ENCODE measurements around the gene RIN3.

Gene RIN3

DNA sequence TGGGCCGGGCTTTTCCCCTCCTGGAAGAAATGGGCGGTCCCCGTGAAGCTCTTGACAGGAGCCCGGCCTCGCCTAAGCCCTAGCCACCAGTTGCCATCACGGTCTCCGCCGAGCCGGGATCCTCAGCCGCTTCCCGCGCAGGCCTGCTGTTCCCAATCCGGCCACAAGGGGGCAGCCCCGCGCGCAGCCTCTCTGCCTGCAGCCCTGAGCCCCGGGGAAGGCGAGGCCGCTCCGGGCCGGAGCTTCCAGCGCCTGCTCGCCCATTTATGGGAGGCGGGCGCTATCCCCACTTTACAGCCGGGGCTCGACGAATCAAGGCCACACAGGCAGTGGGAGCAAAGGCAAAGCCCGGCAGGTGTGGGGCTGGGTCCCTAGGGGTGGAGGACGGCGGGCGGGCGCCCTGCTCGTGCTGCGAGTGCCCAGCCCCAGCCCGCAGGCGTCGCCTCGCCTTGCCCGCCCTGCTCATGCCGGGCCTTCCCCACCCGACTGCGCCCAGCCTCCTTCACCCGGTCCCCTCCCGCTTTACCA lies 173.4 kb downstream of the RIN3 start:
- DNase-seq = peak in 45 of 51 donors; percentile 21 to 90 (median 67)

DNA sequence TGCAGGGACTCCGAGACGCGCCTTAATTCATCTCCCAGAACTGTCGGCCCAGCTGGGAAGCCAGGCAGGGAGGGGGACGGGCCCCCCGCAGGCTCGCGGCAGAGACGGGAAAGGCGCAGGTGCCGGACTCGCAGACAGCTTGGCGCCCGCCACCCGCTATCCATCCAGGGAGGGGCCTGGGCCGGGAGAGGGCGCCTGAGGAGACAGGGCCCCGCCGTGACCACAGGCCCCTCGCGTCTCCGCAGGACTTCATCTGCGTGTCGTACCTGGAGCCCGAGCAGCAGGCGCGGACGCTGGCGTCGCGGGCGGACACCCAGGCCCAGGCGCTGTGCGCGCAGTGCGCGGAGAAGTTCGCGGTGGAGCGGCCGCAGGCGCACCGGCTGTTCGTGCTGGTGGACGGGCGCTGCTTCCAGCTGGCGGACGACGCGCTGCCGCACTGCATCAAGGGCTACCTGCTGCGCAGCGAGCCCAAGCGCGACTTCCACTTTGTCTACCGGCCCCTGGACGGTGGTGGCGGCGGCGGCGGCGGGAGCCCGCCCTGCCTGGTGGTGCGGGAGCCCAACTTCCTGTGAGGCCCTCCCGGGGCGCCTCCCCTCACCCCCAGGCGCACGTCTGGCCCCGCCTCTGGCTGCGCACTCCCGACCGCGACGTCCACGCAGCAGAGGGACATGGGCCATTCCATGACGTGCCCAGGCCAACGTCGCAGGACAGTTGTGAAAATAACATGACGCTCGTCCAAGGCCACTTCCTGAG lies 174.3 kb downstream of the RIN3 start:
- peak in 2 of 51 donors; percentile 14 to 23 for DNase-seq

DNA sequence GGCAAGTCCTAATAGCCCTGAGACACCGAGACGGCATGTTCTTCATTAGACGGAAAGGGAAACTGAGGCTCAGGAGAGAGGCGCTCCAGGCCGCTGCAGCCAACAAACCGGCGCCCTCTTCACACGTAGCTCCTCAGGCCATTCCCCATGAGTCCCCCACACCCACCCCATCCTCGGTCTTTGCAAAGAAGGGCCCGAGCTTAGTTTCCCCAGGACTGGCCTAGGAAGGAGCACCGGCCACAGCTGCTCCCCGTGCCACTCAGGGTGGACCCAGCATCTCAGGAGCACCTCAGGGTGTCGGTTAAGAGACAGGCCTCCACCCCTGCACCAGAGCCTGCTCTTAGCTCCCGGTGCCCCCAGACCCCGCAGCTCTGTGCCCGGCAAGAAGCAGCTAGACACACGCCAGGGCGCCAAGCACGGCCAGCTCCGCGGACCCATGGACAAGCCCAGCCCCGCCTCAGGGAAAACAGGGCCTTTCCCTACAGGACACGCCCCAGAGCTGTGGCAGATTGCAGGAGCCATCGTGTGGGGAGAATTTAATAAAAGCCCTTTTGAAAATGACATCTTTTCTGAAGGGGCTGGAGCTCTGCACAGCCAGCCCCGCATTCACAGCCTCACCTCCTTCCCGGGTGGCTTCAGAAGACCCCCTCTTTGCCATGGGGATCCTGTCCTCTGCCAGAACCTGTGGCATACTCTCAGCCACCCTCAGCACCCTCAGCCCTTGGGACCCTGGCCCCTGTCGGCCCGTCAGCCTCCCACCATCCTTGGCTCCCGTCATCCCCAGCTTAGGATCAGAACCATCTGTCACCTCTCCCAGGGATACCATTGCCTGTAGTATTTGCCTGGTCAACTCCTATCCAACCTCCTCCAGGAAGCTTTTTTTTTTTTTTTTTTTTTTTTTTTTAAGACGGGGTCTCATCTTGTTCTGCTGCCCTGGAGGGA lies 175.1 kb downstream of the RIN3 start:
- DNase-seq = no peak

DNA sequence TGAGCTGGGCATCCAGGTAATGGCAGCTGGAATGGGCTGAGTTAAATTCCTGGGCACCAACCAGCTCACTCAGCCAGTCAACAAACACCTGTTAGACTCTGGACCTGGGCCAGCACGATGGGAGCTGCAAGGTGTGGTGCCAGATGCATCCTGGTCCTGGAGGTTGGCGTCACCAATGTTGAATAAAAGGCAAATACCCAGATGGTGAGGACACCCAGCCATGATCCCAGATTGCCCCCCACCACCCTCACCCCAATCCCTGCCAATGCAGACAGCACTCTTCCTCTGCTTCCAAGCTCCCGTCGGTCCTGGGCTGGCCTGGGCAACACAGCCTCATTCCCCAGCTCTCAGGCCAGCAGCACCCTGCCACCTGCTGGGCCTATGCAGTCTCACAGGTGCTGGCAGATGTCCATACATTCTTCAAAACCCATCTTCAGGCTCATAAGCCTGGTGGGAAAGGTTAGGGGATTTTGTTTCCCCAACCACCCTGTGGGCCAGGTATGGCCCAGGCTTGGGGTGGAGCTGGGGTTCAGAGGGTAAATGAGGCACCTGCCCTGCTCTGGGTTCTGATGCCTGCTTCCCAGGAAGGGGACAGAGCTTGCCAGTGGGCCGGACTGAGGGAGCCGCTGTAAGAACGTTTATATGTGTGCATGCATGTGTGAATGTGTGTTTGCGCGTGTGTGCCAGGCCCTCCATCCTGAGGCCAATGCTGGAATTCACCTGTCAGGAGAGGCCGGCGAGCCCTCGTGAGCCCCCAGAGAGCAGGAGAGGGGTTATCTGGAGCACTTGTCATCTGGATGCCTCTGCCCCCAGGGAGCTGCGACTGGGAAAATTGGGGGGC lies 176.8 kb downstream of the RIN3 start:
- peak in 1 of 51 donors; percentile 11 for DNase-seq

DNA sequence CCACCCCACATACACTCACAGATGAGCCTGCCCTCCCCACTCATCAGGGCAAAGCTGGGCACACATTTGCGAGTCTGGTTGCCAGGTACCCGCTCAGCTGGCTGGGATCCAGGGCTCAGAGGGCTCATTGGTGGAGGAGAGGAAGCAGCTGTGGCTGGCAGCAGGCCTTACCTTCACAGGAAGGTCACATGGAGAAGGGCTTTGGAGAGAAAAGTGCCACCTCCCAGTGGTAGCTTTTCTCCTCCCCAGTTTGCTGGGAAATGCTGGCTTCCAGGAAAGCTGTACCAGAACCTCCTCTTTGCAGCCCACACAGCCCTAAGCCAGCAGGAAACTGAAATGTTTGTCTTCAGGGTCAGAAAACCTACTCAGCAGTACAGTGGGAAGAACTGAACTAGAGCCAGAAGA lies 179.2 kb downstream of the RIN3 start:
- DNase-seq = peak in 24 of 51 donors; percentile 19 to 59 (median 37)

DNA sequence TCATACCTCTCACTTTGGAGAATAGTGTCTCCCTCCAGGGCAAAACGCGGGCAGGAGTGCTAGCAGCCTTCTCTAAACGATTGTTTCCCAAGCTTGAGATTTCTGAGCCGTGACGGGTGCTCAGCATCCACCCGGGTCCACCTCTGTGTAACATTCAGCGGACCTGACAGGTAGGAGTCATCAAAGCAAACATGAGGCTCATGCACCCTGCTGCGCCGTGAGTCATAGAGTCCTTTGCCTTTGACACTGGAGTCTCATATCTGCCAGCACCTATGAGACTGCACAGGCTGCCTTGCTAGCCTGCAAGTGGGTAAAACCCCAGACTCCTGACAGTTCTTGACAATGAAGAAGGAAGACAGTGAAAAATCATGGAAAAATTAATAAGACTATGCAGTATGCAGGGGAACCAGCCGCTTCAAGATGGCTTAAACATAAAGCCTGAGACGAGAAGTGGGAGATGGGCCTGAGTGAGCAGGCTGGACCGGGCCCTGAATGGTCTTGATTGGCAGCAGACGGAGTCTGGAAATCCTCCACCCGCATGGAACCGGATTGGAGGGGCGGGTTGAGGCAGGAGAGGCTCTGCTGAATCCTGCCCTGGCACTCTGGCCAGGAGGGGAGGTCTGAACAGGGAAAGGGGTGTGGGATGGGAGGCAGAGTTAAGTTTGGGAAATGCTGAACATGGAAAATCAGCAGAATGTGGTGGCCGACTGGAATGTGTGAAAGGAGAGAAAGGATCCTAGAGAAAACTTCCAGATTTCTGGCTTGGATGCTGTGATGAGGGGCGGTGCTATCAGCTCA lies 180.6 kb downstream of the RIN3 start:
- no peak for DNase-seq

DNA sequence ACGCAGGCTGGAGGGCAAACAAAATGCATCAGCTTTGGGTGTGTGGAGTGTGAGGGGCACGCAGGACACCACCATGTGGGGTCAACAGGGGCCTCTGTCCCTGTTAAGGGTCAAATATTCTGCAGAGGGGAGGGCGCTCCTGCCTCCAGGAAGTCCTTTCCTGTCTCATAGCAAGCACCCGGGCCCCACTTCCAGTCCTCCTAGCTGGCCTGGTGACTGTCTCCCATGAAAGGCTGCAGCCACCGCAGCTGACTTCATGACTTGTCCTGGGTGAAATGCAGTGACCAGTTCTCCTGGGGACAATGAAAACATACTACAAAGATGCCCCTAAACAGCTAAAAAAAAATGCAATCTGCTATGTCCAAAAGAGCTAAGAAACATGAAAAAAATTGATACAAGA lies 181.2 kb downstream of the RIN3 start:
- DNase-seq = no peak

DNA sequence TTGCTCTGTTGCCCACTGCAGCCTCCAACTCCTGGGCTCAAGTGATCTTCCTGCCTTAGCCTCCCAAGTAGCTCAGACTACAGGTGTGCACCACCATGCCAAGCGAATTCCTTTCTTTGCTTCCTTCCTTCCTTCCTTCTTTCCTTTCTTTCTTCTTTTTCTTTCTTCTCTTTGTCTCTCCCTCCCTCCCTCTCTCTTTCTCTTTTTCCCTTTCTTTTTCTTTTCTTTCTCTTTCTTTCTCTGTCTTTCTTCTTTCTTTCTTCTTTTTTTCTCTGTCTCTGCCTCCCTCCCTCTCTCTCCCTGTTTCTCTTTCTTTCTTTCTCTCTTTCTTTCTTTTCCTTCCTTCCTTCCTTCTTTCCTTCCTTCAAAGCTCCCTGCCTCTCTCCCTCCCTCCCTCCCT lies 182.0 kb downstream of the RIN3 start:
- no peak for DNase-seq

DNA sequence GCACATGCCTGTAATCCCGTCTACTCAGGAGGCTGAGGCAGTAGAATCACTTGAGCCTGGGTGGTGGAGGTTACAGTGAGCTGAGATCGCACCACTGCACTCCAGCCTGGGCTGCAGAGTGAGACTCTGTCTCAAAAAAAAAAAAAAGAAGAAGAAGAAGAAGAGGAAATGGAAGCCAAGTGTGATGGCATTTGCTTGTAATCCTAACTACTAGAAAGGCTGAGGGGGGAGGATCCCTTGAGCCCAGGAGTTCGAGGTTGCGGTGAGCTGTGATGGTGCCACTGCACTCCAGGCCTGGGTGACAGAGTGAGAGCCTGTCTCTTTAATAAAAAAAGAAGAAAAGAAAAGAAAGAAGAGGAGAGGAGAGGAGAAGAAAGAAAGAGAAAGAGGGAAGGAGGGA lies 182.8 kb downstream of the RIN3 start:
- no peak for DNase-seq

DNA sequence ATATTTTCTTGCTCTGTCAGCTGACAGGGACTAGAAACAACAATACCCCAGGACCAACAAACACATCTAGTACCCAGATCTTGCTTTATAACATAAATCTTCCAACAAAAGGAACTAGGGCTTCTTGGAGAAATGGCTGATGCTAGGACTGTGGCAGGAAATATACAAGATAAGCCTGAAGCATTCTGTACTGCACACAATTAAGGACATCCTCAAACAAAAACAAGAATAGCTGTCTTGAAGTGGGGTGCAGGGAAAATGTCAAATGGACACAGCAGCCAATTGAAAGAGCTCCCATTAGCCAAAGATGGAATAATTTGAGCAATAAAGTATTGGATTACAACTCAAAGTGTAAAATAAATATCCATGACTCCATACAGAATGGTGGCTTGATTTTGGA lies 184.8 kb downstream of the RIN3 start:
- DNase-seq = no peak

DNA sequence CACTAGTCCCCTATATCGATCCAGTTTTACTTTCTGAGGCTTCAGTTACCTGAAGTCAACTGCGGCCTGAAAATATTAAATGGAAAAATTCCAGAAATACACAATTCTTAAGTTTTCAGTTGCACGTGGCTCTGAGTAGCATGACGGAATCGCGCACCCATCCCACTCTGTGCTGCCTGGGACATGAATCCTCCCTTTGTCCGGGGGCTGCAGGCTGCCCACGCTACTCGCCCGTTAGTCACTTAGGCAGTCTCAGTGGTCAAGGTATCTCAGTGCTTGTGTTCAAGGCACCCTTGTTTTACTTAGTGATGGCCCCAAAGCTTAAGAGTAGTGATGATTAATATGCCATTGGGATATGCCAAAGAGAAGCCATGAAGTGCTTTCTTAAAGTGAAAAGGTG lies 188.2 kb downstream of the RIN3 start:
- no peak for DNase-seq

DNA sequence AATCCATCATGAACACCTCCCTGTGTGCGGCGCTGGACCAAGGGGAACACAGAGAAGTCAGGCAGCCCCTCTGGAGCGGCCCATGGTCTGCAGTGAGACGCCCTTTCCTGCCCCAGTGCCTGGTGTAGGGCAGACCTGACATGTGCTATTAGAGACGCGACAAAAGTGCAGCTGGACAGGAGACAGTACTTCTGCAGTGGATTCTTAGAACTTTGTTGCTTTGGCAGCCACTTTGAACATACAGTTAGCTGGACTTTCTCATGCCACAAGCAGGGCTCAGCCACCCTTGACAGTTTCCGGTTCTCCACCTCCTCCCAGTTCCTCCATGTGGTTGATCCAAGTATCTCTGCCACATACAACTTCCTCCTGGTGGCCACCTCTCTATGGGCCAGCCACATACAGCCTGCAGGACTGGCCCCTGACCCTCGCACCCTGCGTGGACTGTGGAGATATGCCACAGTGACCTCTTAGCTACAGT lies 188.9 kb downstream of the RIN3 start:
- DNase-seq = peak in 1 of 51 donors; percentile 19

DNA sequence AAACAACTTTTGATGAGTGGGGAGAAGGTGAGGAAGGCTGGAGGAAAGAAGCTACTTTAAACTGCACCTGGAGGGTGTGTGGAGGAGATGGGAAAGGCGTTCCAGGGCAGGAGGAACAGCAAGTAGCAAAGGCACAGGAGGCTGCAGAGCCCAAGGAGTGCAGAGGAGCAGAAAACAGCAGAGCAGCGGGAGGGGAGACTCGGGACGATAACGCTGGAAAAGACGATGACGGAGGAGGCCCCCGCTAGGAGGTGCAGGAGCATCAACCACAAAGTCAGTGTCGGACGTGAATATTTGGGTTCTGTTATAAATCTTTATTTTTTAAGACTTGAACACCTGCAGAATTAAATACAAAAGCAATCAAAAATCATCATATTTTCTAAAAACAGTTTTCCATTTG lies 189.9 kb downstream of the RIN3 start:
- no peak for DNase-seq

DNA sequence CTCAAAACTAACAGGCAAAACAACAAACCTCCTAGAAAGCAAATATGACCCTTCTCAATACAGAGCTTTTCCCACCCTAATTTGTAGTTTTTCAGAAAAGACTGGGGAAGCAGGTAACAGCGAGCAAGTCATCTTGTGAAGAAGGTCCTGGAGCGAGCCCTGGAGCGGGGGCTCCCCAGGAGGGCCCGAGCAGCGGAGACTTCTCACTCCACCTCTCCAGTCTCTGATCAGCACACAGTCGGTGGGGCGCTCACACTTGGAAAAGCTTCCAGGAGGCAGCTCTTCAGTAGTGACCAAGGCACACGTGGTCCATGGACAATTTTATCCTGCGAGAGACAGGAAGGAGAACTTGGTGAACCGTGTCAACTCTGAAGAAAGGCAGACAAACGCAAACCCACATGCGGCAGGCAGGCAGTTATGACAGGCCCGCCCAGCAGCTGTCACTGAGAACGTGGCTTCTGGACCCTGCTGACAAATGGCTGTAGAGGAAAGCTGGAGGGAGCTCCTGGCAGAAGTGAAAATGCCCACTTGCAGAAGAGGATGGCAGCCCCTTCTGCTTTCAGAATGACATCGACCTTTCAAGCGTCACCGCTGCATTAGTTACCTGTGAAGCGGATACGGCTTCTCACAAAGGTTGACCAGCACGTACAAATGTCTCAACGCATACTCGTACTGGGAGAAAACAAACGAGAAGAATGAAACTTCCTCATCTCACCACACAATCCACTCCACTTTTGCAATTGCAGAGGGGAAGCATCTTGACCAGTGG lies 190.6 kb downstream of the RIN3 start:
- DNase-seq = peak in 18 of 51 donors; percentile 9 to 53 (median 36)

DNA sequence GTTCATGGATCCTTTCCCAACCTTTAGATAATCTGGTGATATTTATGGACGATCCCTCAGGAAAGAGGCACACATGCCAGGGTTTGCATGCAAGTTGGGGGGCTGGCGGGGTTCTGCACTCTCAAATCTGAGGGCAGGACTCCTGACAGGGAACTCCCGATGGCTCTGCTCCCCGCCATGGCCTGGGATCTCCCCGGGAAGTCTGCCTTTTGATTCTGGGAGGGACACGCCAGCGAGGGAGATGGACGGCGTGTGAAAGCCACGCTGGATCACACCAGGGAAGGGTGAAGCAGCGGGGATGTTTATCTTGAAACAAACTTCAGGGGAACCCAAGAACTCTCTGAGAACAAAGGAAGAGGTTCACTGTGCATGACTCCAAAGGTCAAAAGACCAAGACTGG lies 191.2 kb downstream of the RIN3 start:
- DNase-seq = no peak

DNA sequence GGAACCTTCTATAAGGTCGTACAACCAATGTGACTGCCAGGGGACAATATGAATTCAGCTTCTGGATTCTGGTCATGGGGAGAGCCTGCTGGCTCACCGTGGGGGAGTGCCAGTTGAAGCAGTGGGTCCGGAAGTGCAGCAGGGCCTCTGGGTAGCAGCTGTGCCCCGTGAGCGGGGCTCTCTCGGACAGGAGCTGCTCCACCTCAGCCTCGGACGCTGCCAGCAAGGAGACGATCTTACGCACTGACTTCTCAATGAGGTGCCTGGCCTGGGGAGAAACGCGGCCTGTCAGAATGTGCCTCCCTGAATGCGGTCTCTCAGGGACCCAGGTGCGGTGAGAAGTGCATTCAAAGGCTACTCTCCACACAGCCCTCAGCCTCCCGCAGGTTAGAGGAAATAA lies 192.8 kb downstream of the RIN3 start:
- no peak for DNase-seq

DNA sequence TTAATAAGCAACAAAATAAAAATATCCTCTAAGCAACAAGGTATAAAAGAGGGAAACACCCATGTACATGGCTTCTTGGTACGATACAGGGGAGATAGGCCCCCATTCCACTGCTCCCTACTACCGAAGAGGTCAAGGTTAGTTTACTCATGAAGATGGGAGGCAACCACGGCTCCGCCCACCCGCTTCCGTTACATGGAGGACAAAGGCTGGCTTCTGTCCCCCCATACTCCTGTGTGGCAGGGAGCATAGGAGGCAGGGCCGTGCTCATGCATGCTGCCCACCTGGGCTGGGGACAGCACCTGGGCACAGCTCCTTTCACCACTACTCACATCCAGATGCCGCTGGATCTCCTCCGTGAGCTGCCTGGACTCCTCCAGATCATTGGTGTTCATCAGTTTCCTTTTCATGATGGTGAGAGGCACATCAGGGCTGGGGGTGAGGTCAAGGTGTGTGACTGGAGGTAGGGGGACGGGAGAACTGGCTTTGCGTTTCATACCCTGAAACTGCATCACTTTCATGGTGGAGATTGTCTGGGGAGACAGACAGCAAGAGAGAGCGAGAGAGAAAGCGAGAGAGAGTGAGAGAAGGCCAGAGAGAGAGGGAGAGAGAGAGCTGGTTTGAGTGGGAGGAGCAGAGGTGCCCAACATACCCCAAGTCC lies 195.9 kb downstream of the RIN3 start:
- DNase-seq = no peak

DNA sequence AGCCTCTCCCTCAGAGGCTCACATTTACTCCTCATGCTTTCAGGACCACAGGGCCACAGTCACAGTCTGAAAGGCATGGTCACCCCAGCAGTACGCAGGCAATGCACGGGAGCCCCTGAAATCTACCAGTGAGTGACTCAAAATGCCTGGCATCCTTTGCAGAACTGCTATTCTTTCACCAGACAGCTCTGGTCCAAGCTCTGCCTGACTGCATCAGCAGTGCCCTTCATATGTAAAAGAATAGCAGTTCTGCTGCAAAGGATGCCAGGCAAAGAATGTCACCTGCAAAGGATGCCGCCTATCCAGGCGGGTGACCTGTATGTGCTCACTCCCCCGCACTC lies 196.4 kb downstream of the RIN3 start:
- no peak for DNase-seq

DNA sequence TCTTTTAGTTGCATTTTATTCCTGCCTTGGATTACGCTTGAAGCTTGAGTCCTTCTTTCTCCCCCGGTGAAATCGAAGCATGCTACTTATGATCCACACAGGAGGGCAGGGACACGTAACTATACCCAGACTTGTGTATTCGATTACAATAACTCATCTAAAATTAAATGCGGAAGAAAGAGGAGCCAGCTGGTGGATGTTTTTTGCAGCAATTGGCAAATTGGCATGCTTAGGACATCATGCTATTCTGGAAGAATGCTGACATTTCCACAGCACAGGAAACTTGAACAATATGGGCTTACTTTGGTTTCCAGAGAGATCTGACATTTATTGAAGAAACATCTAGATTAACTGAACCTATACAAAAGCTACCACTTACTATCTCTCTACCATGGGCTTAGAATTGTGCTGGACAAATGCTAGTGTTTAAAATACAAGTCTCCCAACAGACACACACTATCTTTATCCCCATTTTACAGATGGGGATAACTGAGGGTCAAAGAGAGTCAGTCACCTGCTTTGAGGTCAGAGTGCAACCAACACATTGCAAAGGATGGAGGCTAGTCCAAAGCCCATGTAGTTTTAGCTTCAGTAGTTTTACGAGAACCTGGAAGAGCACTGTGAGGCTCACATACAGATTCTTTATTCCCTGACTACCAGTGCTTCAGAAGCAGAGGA lies 198.5 kb downstream of the RIN3 start:
- peak in 1 of 51 donors; percentile 21 for DNase-seq

All from hypothalamus (tissue), 51 donors.